Thoracic aorta (tissue), 2 donors: ENCODE data around the gene ITGA6. TPM values are rescaled to one million over a fixed set of nuclear protein-coding genes. Genes with fewer than 3 reads are reported as not detected.
A peak's percentile ranks its signal among the peaks of the same experiment; 100 is the strongest.

Experiments used
- ATAC-seq: fragments of 150-250 bp; one replicate; pipeline ENCODE4 v1.8.0; 2017; ENCODE audit warnings: low read depth; ENCODE audit not compliant: insufficient number of reproducible peaks, low FRiP score
- DNase-seq: peaks from one replicate; pipeline ENCODE4 v3.0.0-alpha.2; 2020; ENCODE audit warnings: low spot score
- H3K27ac ChIP-seq, 2 donors: fragments of 200-600 bp; sonication (generic); 1 replicate in 1 of 2; 2 replicates in 1 of 2; pipeline ENCODE4 v1.5.1; 2016; ENCODE audit warnings: mild to moderate bottlenecking in 2 of 2, moderate library complexity in 2 of 2
- H3K27me3 ChIP-seq: fragments of 200-600 bp; sonication (generic); replicated peaks from 2 replicates; pipeline ENCODE4 v1.6.0; 2016; ENCODE audit warnings: mild to moderate bottlenecking; ENCODE audit not compliant: insufficient read depth
- H3K36me3 ChIP-seq: fragments of 200-600 bp; sonication (generic); one replicate; pipeline ENCODE4 v1.5.1; 2016
- H3K4me1 ChIP-seq, 2 donors: fragments of 200-600 bp; sonication (generic); 1 replicate in 1 of 2; 2 replicates in 1 of 2; pipeline versions ENCODE4 v1.5.1 to v1.6.0; 2016; ENCODE audit warnings: low read depth in 2 of 2, mild to moderate bottlenecking in 1 of 2; ENCODE audit not compliant: control insufficient read depth in 1 of 2
- H3K4me3 ChIP-seq: fragments of 200-600 bp; sonication (generic); 2 replicates; pipeline ENCODE4 v1.5.1; 2016; ENCODE audit warnings: mild to moderate bottlenecking
- H3K9me3 ChIP-seq: fragments of 200-600 bp; sonication (generic); 2 replicates; pipeline ENCODE4 v1.5.1; 2016
- total RNA-seq, 2 donors: library from RNA; depleted of rRNA; stranded (reverse); fragments of >200 nt; gene quantifications; one replicate each; pipeline versions ENCODE4 v1.1.0 to v1.2.3, GENCODE V29; 2016
- TF ChIP-seq, protein P1 (sequence below): fragments of 200-600 bp; sonication (generic); IDR thresholded peaks from one replicate; pipeline ENCODE4 v1.5.1; 2019; ENCODE audit warnings: antibody characterized with exemption

Gene ITGA6
- total RNA-seq = 10 to 100 TPM; 20.2 to 27.3 TPM

DNA sequence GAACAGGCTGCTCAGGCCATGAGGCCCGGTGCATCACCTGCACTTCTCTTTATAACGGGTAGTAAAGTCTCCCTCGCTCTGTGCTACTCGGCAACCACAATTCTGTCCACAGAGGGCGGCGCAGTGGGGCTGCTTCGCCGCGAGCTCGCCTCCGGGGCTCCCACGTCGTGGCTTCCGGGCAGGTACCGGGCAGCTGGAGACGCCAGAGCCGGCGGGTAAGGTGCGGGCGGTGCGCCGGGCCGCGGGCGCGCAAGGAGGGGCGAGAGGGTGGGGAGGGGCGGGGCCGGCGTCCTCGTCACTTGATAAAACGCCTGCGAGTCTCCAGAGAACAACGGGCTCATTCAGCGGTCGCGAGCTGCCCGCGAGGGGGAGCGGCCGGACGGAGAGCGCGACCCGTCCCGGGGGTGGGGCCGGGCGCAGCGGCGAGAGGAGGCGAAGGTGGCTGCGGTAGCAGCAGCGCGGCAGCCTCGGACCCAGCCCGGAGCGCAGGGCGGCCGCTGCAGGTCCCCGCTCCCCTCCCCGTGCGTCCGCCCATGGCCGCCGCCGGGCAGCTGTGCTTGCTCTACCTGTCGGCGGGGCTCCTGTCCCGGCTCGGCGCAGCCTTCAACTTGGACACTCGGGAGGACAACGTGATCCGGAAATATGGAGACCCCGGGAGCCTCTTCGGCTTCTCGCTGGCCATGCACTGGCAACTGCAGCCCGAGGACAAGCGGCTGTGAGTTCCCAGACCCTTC lies at the start of gene ITGA6:
TSS of gene ITGA6 (plus strand) at position 331 of the 734 bp plus-strand sequence.
- TF ChIP-seq, protein P1, sequence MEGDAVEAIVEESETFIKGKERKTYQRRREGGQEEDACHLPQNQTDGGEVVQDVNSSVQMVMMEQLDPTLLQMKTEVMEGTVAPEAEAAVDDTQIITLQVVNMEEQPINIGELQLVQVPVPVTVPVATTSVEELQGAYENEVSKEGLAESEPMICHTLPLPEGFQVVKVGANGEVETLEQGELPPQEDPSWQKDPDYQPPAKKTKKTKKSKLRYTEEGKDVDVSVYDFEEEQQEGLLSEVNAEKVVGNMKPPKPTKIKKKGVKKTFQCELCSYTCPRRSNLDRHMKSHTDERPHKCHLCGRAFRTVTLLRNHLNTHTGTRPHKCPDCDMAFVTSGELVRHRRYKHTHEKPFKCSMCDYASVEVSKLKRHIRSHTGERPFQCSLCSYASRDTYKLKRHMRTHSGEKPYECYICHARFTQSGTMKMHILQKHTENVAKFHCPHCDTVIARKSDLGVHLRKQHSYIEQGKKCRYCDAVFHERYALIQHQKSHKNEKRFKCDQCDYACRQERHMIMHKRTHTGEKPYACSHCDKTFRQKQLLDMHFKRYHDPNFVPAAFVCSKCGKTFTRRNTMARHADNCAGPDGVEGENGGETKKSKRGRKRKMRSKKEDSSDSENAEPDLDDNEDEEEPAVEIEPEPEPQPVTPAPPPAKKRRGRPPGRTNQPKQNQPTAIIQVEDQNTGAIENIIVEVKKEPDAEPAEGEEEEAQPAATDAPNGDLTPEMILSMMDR = no peak
- ATAC-seq = no peak
- no peak for DNase-seq
- Histone ChIP-seq H3K36me3 (no peaks in the 10 kb centered on the region), H3K27me3 (no peaks in the 10 kb centered on the region), H3K27ac (no peak within 1 kb of the TSS), H3K4me1 (peaks cover 5 to 24% of the 10 kb centered on the region in 2 donors), H3K9me3 (no peaks in the 10 kb centered on the region), H3K4me3 (peak within 1 kb of the TSS; percentile 84)

DNA sequence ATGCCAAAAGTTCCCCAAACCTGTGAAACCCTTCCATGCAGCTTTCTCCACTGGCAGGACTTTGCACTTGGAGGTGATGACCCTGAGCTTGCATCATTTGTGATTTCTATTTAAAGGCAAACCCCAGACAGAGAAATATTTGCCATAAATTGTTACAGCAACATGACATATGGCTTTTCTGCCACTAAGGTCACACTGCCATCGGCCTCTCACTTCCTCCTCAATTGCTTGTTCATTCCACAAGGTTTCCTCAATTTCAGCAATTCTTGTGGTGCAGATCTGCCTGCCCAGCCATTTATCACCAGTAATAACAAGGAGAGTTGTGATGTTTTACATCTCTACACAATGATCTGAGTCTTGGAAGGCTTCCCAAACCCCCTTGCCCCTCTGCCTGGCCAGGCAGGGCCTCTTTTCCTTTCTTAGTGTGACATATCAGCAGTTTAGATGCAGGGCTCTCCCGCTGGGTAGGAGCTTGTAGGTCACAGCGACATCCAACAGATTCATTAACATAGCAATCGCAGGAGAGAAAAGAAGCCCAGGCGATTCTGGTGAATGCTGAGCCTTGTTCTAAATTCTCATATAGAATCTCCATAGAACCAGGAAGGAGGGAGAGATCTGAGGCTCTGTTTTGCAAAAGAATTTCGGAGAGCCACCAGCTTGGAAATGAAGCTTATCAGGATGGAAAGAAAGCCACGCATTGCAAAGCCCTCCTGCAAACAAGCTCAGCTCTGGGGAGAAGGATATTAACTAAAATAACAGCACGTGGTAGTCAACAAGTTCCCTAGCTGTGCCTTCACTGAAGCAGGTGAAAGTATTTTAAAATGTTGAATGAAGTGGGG lies 46.7 kb upstream of the ITGA6 start:
- DNase-seq (no peak), ATAC-seq (no peak)
- Histone ChIP-seq H3K4me1 (peaks cover 7 to 28% of the 10 kb centered on the region in 2 donors), H3K27me3 (no peaks in the 10 kb centered on the region), H3K4me3 (no peak overlapping the region), H3K27ac (no peak overlapping the region), H3K36me3 (no peaks in the 10 kb centered on the region), H3K9me3 (no peaks in the 10 kb centered on the region)
- TF ChIP-seq, protein P1 = no peak

DNA sequence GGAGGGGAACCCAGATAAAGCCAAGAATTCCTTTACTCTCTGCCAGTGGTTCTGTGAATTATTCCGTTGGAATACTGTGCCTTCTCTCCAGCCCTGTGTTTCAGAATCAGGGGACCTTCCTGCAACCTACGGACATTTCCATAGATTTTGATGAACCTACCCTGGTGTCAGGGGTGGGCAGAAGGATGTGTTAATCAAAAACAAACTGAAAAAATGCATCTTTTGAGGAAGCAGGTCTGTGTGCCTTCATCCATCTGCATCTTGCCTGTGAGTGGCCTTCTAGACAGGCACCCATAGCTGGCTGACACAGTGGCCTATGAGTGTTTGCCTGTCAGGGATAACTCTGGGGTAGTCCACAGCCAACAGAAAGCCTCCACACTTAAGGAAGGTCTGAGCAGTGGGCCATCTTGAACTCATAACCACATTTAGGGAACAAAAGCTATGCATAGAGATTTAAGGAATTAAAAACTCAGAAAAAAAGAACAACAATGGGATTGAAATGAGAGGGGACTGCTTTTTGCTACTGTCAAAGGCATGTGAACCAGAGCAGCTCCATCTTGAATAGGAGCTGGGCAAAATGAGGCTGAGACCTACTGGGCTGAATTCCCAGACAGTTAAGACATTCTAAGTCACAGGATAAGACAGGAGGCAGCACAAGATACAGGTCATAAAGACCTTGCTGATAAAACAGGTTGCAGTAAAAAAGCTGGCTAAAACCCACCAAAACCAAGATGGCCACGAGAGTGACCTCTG lies 45.9 kb upstream of the ITGA6 start:
- Histone ChIP-seq H3K27ac (no peak overlapping the region), H3K4me1 (peaks cover 7 to 24% of the 10 kb centered on the region in 2 donors)
- TF ChIP-seq, protein P1 = no peak

DNA sequence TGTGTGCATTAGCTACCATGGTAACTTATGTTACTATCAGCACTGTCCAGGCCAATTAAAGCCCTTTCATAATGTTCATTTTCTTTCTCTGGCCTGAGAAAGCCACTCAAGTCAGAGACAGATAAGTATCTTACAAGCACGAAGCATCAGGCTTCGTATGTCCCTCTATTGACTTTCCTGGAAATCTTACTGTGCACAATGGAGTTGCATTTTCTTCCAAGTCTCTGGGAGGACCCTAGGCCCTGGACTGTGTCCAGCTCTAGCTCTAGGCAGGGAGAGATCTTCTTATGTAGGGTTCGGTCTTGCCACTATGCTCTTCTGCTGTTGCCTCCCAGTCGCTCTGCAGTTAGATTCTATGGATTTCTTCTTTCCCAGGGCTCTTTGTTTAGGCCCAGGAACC lies 40.0 kb upstream of the ITGA6 start:
- Histone ChIP-seq H3K27ac (no peak overlapping the region), H3K4me3 (no peak overlapping the region), H3K27me3 (no peaks in the 10 kb centered on the region), H3K4me1 (no peaks in the 10 kb centered on the region), H3K9me3 (no peaks in the 10 kb centered on the region), H3K36me3 (no peaks in the 10 kb centered on the region)
- TF ChIP-seq, protein P1 = no peak
- DNase-seq = no peak
- no peak for ATAC-seq

More for the DNA sequence above, 45.9 kb upstream of the ITGA6 start:
- Histone ChIP-seq H3K9me3 (no peaks in the 10 kb centered on the region), H3K27me3 (no peaks in the 10 kb centered on the region), H3K36me3 (no peaks in the 10 kb centered on the region), H3K4me3 (no peak overlapping the region)
- no peak for DNase-seq
- ATAC-seq = no peak
